Stomach (tissue), 9 donors: ENCODE data around the gene STARD10. TPM values are rescaled to one million over a fixed set of nuclear protein-coding genes. Genes with fewer than 3 reads are reported as not detected.
A peak's percentile ranks its signal among the peaks of the same experiment; 100 is the strongest.

Experiments used
- DNase-seq, 2 donors: peaks; one replicate each; pipeline versions ENCODE4 v3.0.0 to v3.0.0-alpha.2; 2013 to 2019
- H3K27ac ChIP-seq, 5 donors: fragments of 200-600 bp in 4 of 5; sonication (generic) in 4 of 5; one replicate each; pipeline ENCODE4 v1.5.1; 2013 to 2019; ENCODE audit warnings: mild to moderate bottlenecking in 1 of 5, moderate library complexity in 1 of 5
- H3K27me3 ChIP-seq, 3 donors: fragments of 200-600 bp; sonication (generic); one replicate each; pipeline ENCODE4 v1.5.1; 2017 to 2019; ENCODE audit warnings: mixed run types in 1 of 3
- H3K36me3 ChIP-seq, 4 donors: fragments of 200-600 bp; sonication (generic); 1 replicate in 3 of 4; 2 replicates in 1 of 4; pipeline ENCODE4 v1.5.1; 2016 to 2019
- H3K4me1 ChIP-seq, 4 donors: fragments of 200-600 bp; sonication (generic); one replicate each; pipeline ENCODE4 v1.5.1; 2016 to 2019
- H3K4me3 ChIP-seq, 4 donors: fragments of 200-600 bp; sonication (generic) in 3 of 4; one replicate each; pipeline ENCODE4 v1.5.1; 2016 to 2019; ENCODE audit warnings: mild to moderate bottlenecking in 1 of 4
- H3K9me3 ChIP-seq, 4 donors: fragments of 200-600 bp; sonication (generic); one replicate each; pipeline ENCODE4 v1.5.1; 2016 to 2019
- CTCF ChIP-seq, 7 experiments: fragments of 450-650 bp in 4 of 7; fragments of 200-600 bp in 3 of 7; sonication (generic) in 3 of 7; IDR thresholded peaks; one replicate each; pipeline ENCODE4 v1.5.1; 2016 to 2019; ENCODE audit warnings: antibody characterized with exemption in 7 of 7, control low read depth in 2 of 7, mild to moderate bottlenecking in 1 of 7
- EP300 ChIP-seq: sonication (generic); formaldehyde crosslinking; IDR thresholded peaks from one replicate; pipeline ENCODE4 v1.6.1; 2017; ENCODE audit warnings: antibody characterized with exemption
- POLR2A ChIP-seq, 4 donors: fragments of 450-650 bp; IDR thresholded peaks; one replicate each; pipeline ENCODE4 v1.6.1; 2016; ENCODE audit warnings: antibody characterized with exemption in 4 of 4, control low read depth in 2 of 4, mild to moderate bottlenecking in 1 of 4, moderate library complexity in 1 of 4
- POLR2AphosphoS5 ChIP-seq, 3 donors: sonication (generic); formaldehyde crosslinking; IDR thresholded peaks; one replicate each; pipeline ENCODE4 v1.6.1; 2016; ENCODE audit warnings: antibody characterized with exemption in 3 of 3
- WGBS, 5 donors: extraction: QIAGEN DNeasy Blood & Tissue Kit in 3 of 5; methylation state at CpG; one replicate each; pipeline versions ENCODE4 v1.1.5 to v1.1.7; 2013 to 2018; 5-methylcytosine and 5-hydroxymethylcytosine counted together
- intact Hi-C: fragments of 100-400 bp; cut with DNase I; formaldehyde crosslinking; loops from one replicate; pipeline ENCODE4 v1.15.1; 2023; ENCODE audit warnings: low total_unique reads
- polyA plus RNA-seq, 3 donors: library from polyadenylated mRNA; stranded (reverse); fragments of 200-250 nt; gene quantifications; one replicate each; pipeline ENCODE4 v1.2.3, GENCODE V29; 2013
- total RNA-seq, 5 donors: library from RNA; depleted of rRNA; stranded (reverse); fragments of >200 nt; gene quantifications; one replicate each; pipeline versions ENCODE4 v1.1.0 to v1.2.3, GENCODE V29; 2014 to 2016
- donor health status: healthy with polysubstance abuse.
- donor health status: Bipolar disorder and iron deficiency.
- donor health status: healthy.

STARD10 gene
- total and polyA plus RNA-seq, 8 donors = 125 to 950 (median 346) TPM

GRCh38 chr11:72817966-72818365 is 24.1 kb upstream of the STARD10 start:
- TF ChIP-seq EP300 = no peak
- no peak for TF ChIP-seq CTCF (IDR thresholded peaks at IDR 0.05)
- no peak for TF ChIP-seq POLR2A (IDR thresholded peaks at IDR 0.05)
- TF ChIP-seq POLR2AphosphoS5 (IDR thresholded peaks at IDR 0.05) = no peak
- Histone ChIP-seq H3K9me3 (no peaks in the 10 kb centered on the region), H3K4me3 (no peak overlapping the region), H3K36me3 (peaks cover 0 to 55% (median 29%) of the 10 kb centered on the region in 4 donors), H3K27ac (no peak overlapping the region), H3K4me1 (peaks cover 28 to 56% (median 52%) of the 10 kb centered on the region in 4 donors), H3K27me3 (no peaks in the 10 kb centered on the region)
- intact Hi-C loops = loop anchor here (10.0 kb wide), 1 partner anchor 93 kb away; no protein-coding TSS in a partner anchor
- 97 to 100% (median 100%) methylated on average over 4 of the region's 4 CpGs for WGBS, 5 donors
- DNase-seq = no peak

- no peak for DNase-seq
- Histone ChIP-seq H3K9me3 (no peaks in the 10 kb centered on the region), H3K4me1 (peaks cover 32 to 59% (median 49%) of the 10 kb centered on the region in 4 donors), H3K27me3 (no peaks in the 10 kb centered on the region), H3K4me3 (peak overlapping the region in 3 of 4 donors; percentile 89 to 95 (median 91)), H3K36me3 (peaks cover 0 to 48% (median 29%) of the 10 kb centered on the region in 4 donors), H3K27ac (peak overlapping the region in 2 of 5 donors; percentile 93 to 96)
- TF ChIP-seq POLR2A (IDR thresholded peaks at IDR 0.05) (no peak), EP300 (no peak), POLR2AphosphoS5 (IDR thresholded peaks at IDR 0.05) (no peak), CTCF (IDR thresholded peaks at IDR 0.05) (no peak)
- intact Hi-C loops = loop anchor here (10.0 kb wide), 1 partner anchor 92 kb away; no protein-coding TSS in a partner anchor
- WGBS, 5 donors = 71 to 85% (median 80%) methylated on average over 2 to 7 of the region's 7 CpGs
These were observed 22.6 kb upstream of the STARD10 start for GRCh38 chr11:72816404-72816990.

GRCh38 chr11:72815110-72815618 is 21.3 kb upstream of the STARD10 start:
- WGBS, 5 donors = 12 to 20% (median 15%) methylated on average over 5 to 13 of the region's 13 CpGs
- Histone ChIP-seq H3K4me1 (peaks cover 27 to 50% (median 42%) of the 10 kb centered on the region in 4 donors), H3K27me3 (no peaks in the 10 kb centered on the region), H3K4me3 (peak overlapping the region; percentile 89 to 95 (median 90)), H3K36me3 (peaks cover 0 to 37% (median 27%) of the 10 kb centered on the region in 4 donors), H3K9me3 (no peaks in the 10 kb centered on the region), H3K27ac (peak overlapping the region; percentile 88 to 98 (median 96))
- no peak for TF ChIP-seq CTCF (IDR thresholded peaks at IDR 0.05)
- no peak for TF ChIP-seq POLR2AphosphoS5 (IDR thresholded peaks at IDR 0.05)
- no peak for TF ChIP-seq EP300
- TF ChIP-seq POLR2A (IDR thresholded peaks at IDR 0.05) = no peak
- no peak for DNase-seq
- intact Hi-C loops = loop anchor here (10.0 kb wide), 1 partner anchor 90 kb away; no protein-coding TSS in a partner anchor

GRCh38 chr11:72814286-72815109 is 20.7 kb upstream of the STARD10 start, which contains the start of gene ATG16L2:
Gene ATG16L2 (plus strand): TSS chr11:72814411. CDS start chr11:72814446, 35 bp downstream.
- TF ChIP-seq POLR2AphosphoS5 (IDR thresholded peaks at IDR 0.05) = peak in 2 of 3 donors; percentile 73 to 75
- TF ChIP-seq CTCF (IDR thresholded peaks at IDR 0.05) = peak in 3 of 7 experiments; percentile 25 to 54 (median 30)
- TF ChIP-seq POLR2A (IDR thresholded peaks at IDR 0.05) = peak in 1 of 4 donors; percentile 28
- no peak for TF ChIP-seq EP300
- 0 to 1% (median 0%) methylated on average over 26 to 75 of the region's 75 CpGs for WGBS, 5 donors
- peak; percentile 89 to 96 for DNase-seq
- Histone ChIP-seq H3K4me1 (peaks cover 27 to 52% (median 42%) of the 10 kb centered on the region in 4 donors), H3K4me3 (peak within 1 kb of the TSS; percentile 89 to 95 (median 90)), H3K27ac (peak within 1 kb of the TSS; percentile 88 to 98 (median 96)), H3K9me3 (no peaks in the 10 kb centered on the region), H3K27me3 (no peaks in the 10 kb centered on the region), H3K36me3 (peaks cover 0 to 35% (median 27%) of the 10 kb centered on the region in 4 donors)
- intact Hi-C loops = loop anchor here (10.0 kb wide), 1 partner anchor 90 kb away; no protein-coding TSS in a partner anchor
